A549 (cell line): ENCODE measurements around the gene YPEL4.

Source experiments
- HDAC2 ChIP-seq: fragments of 200-600 bp; sonication (generic); IDR thresholded peaks from 2 replicates; pipeline ENCODE4 v1.6.1; 2016
- MAFK ChIP-seq: fragments of 450-650 bp; IDR thresholded peaks from 2 replicates; pipeline ENCODE4 v1.6.1; 2014; ENCODE audit not compliant: partially characterized antibody
- SMC3 ChIP-seq: fragments of >200 bp; sonication (Bioruptor Twin); formaldehyde crosslinking; IDR thresholded peaks from 3 replicates; pipeline ENCODE4 v1.6.1; 2018; ENCODE audit warnings: inconsistent platforms
- TF ChIP-seq, protein P1 (sequence below): fragments of >200 bp; sonication (Bioruptor Twin); formaldehyde crosslinking; IDR thresholded peaks from 3 replicates; pipeline ENCODE4 v1.5.1; 2016
- TF ChIP-seq, protein P2 (sequence below): fragments of 450-650 bp; IDR thresholded peaks from 2 replicates; pipeline ENCODE4 v1.6.1; 2014; ENCODE audit warnings: antibody characterized with exemption

DNA sequence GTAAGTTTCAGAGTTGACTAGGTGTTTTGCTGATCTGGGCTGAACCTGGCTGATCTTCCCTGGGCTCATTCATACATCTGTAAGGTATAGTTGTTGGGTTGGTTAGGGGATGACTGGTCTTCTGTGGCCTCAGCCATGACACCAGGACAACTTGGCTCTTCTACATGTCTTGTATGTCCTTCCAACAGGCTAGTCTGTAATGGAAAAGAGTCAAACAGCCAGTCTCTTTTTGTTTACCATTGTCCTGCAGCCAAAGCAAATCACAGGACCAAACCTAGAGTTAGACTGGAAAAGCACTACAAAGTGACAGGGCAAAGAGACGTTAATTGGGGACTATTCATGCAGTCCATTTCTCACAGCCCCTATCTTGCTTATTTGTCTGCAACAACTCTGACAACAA is 34.4 kb downstream of the YPEL4 start:
- TF ChIP-seq MAFK (no peak), HDAC2 (no peak), SMC3 (no peak)
- TF ChIP-seq, protein P1, sequence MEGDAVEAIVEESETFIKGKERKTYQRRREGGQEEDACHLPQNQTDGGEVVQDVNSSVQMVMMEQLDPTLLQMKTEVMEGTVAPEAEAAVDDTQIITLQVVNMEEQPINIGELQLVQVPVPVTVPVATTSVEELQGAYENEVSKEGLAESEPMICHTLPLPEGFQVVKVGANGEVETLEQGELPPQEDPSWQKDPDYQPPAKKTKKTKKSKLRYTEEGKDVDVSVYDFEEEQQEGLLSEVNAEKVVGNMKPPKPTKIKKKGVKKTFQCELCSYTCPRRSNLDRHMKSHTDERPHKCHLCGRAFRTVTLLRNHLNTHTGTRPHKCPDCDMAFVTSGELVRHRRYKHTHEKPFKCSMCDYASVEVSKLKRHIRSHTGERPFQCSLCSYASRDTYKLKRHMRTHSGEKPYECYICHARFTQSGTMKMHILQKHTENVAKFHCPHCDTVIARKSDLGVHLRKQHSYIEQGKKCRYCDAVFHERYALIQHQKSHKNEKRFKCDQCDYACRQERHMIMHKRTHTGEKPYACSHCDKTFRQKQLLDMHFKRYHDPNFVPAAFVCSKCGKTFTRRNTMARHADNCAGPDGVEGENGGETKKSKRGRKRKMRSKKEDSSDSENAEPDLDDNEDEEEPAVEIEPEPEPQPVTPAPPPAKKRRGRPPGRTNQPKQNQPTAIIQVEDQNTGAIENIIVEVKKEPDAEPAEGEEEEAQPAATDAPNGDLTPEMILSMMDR: no peak
- TF ChIP-seq, protein P2, sequence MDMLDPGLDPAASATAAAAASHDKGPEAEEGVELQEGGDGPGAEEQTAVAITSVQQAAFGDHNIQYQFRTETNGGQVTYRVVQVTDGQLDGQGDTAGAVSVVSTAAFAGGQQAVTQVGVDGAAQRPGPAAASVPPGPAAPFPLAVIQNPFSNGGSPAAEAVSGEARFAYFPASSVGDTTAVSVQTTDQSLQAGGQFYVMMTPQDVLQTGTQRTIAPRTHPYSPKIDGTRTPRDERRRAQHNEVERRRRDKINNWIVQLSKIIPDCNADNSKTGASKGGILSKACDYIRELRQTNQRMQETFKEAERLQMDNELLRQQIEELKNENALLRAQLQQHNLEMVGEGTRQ: no peak
